K562 (cell line): Measurements from ENCODE around the gene LRRC3. TPM values are rescaled to one million over a fixed set of nuclear protein-coding genes. Genes with fewer than 3 reads are reported as not detected.

Experiments used
- ATAC-seq: fragments of 200-7000 bp; cut with Tn5 transposase; 3 replicates; pipeline ENCODE4 v1.9.1; 2020; ENCODE audit warnings: moderate library complexity
- BruUV-seq: library from RNA; stranded (reverse); fragments of 400-500 nt; replicated peaks from 2 replicates; lab custom pipeline; 2021; lab: Mats Ljungman, UMichigan
- CTCF ChIA-PET: fragments of 300-600 bp; formaldehyde crosslinking; extraction: SDS; loops from one replicate; lab custom pipeline; 2021; ENCODE audit warnings: low intra/inter-chr PET ratio; lab: Yijun Ruan, JAX
- POLR2A ChIA-PET: fragments of 300-600, 350-650 bp; sonication (Branson Sonifier 250); formaldehyde crosslinking; extraction: SDS; loops from one replicate; lab custom pipeline; 2021; ENCODE audit warnings: antibody characterized with exemption, inconsistent platforms; lab: Yijun Ruan, JAX
- DNase-seq, 4 experiments: peaks; one replicate each; pipeline versions ENCODE4 v3.0.0 to v3.0.0-alpha.2; 2011 to 2018; ENCODE audit warnings: low spot score in 3 of 4, mixed read lengths in 3 of 4; ENCODE audit errors: extremely low read depth in 1 of 4
- FAIRE-seq: peaks from 2 replicates; lab custom pipeline; 2011; peaks lifted over from hg19 to GRCh38; lab: Jason Lieb, UNC
- H2AFZ ChIP-seq: 2 replicates; pipeline ENCODE4 v1.6.0; 2011; ENCODE audit warnings: low read depth, low read length, control low read depth, inconsistent platforms
- H3K27ac ChIP-seq: fragments of 200-600 bp; 3 replicates; pipeline ENCODE4 v1.8.0; 2011; ENCODE audit warnings: low read depth, mild to moderate bottlenecking, control low read depth, inconsistent platforms, low read length, moderate library complexity, mixed read lengths; ENCODE audit errors: extremely low read depth
- H3K27me3 ChIP-seq, 2 experiments: fragments of 300-600 bp in 1 of 2; 2 replicates in 1 of 2; 3 replicates in 1 of 2; pipeline versions ENCODE4 v1.6.0 to v1.8.0; 2011; ENCODE audit warnings: inconsistent platforms in 2 of 2, low read length in 2 of 2, mild to moderate bottlenecking in 1 of 2, mixed read lengths in 1 of 2, moderate library complexity in 1 of 2; ENCODE audit not compliant: control insufficient read depth in 2 of 2, insufficient read depth in 2 of 2
- H3K36me3 ChIP-seq: fragments of 300-600 bp; 3 replicates; pipeline ENCODE4 v1.8.0; 2011; ENCODE audit warnings: mild to moderate bottlenecking, low read length, inconsistent platforms; ENCODE audit not compliant: control insufficient read depth, insufficient read depth
- H3K4me1 ChIP-seq, 2 experiments: fragments of 200-600 bp in 1 of 2; replicated peaks in 1 of 2; 2 replicates in 1 of 2; 3 replicates in 1 of 2; pipeline versions ENCODE4 v1.5.1 to v1.8.0; 2011; ENCODE audit warnings: inconsistent platforms in 2 of 2, low read length in 2 of 2, mild to moderate bottlenecking in 1 of 2, mixed read lengths in 1 of 2, moderate library complexity in 1 of 2; ENCODE audit not compliant: control insufficient read depth in 2 of 2, insufficient read depth in 2 of 2
- H3K4me2 ChIP-seq: 2 replicates; pipeline ENCODE4 v1.6.1; 2011; ENCODE audit warnings: low read length, control low read depth, inconsistent platforms, mixed read lengths; ENCODE audit not compliant: insufficient read depth
- H3K4me3 ChIP-seq: fragments of 200-600 bp; sonication (generic), shearing (Covaris generic); 2 replicates; pipeline ENCODE4 v1.5.1; 2016; ENCODE audit warnings: control low read depth, inconsistent platforms
- H3K79me2 ChIP-seq: fragments of 200-600 bp; 3 replicates; pipeline ENCODE4 v1.8.0; 2011; ENCODE audit warnings: low read length, inconsistent platforms; ENCODE audit not compliant: control insufficient read depth, insufficient read depth
- H3K9ac ChIP-seq, 2 experiments: 2 replicates each; pipeline versions ENCODE4 v1.6.0 to v1.6.1; 2011; ENCODE audit warnings: low read depth in 2 of 2, low read length in 2 of 2, control low read depth in 1 of 2, inconsistent platforms in 1 of 2, mild to moderate bottlenecking in 1 of 2, mixed read lengths in 1 of 2; ENCODE audit not compliant: insufficient read depth in 1 of 2
- H3K9me1 ChIP-seq: one replicate; pipeline ENCODE4 v1.6.0; 2011; ENCODE audit warnings: inconsistent platforms, mild to moderate bottlenecking, low read length, moderate library complexity; ENCODE audit not compliant: control insufficient read depth, insufficient read depth
- H3K9me3 ChIP-seq: replicated peaks from 2 replicates; pipeline ENCODE4 v1.5.1; 2011; ENCODE audit warnings: low read depth, low read length, inconsistent platforms; ENCODE audit not compliant: control insufficient read depth, insufficient read depth
- H4K20me1 ChIP-seq: replicated peaks from 2 replicates; pipeline ENCODE4 v1.6.1; 2011; ENCODE audit warnings: low read length, inconsistent platforms, mixed read lengths; ENCODE audit not compliant: control insufficient read depth, insufficient read depth
- KLF6 ChIP-seq: fragments of 250-450 bp; sonication (Bioruptor Pico); IDR thresholded peaks from 2 replicates; pipeline ENCODE4 v1.4.0; 2020; ENCODE audit warnings: mild to moderate bottlenecking, moderate library complexity, borderline replicate concordance
- PHB2 ChIP-seq: fragments of 450-650 bp; IDR thresholded peaks from 2 replicates; pipeline ENCODE4 v1.6.1; 2017; ENCODE audit warnings: low read depth
- PTRF ChIP-seq: fragments of 450-650 bp; IDR thresholded peaks from 2 replicates; pipeline ENCODE4 v1.6.1; 2016; ENCODE audit warnings: mild to moderate bottlenecking, missing genetic modification characterization, missing compliant biosample characterization
- TAL1 ChIP-seq: fragments of 450-650 bp; IDR thresholded peaks from 2 replicates; pipeline ENCODE4 v1.6.1; 2016; ENCODE audit warnings: mild to moderate bottlenecking
- ZNF134 ChIP-seq: fragments of 250-450 bp; sonication (Bioruptor Pico); conservative IDR thresholded peaks from 2 replicates; pipeline ENCODE4 v1.4.0; 2020
- ZNF57 ChIP-seq: fragments of 450-650 bp; formaldehyde crosslinking; IDR thresholded peaks from 2 replicates; pipeline ENCODE4 v1.4.0; 2020; ENCODE audit warnings: mild to moderate bottlenecking, moderate library complexity
- WGBS: fragments of 100-300 bp; shearing (Covaris generic); methylation state at CpG from one replicate; pipeline ENCODE4 v1.1.6; 2016; ENCODE audit warnings: low coverage, mixed read lengths; ENCODE audit not compliant: insufficient coverage; ENCODE audit errors: missing lambda C conversion rate; 5-methylcytosine and 5-hydroxymethylcytosine counted together
- in situ Hi-C: fragments of 300-500 bp; cut with MboI; formaldehyde crosslinking; loops from 4 replicates; pipeline ENCODE4 v1.15.0; 2018; ENCODE audit warnings: inconsistent platforms, mixed read lengths
- intact Hi-C: fragments of 100-400 bp; cut with micrococcal nuclease; formaldehyde crosslinking; loops from 2 replicates; pipeline ENCODE4 v1.14.2; 2022
- polyA plus RNA-seq, 8 experiments: library from polyadenylated mRNA; depleted of rRNA in 4 of 8; stranded (reverse) in 5 of 8; unstranded in 3 of 8; fragments of >200 nt; fragmentation: Nextera tagmentation in 2 of 8; fragmentation: Illumina TruSeq in 1 of 8; extraction: Ambion mirVana in 2 of 8; extraction: Trizol in 1 of 8; gene quantifications; 2 replicates each; pipeline versions ENCODE4 v1.2.1 to v1.2.3, GENCODE V29; 2011 to 2014; ENCODE audit warnings: inconsistent platforms in 1 of 8, missing spikeins in 1 of 8
- total RNA-seq, 7 experiments: library from RNA; depleted of rRNA in 6 of 7; stranded (reverse); fragments of >200 nt in 6 of 7; fragmentation: Illumina TruSeq in 2 of 7; extraction: Trizol in 2 of 7; gene quantifications; 2 replicates each; pipeline versions ENCODE4 v1.2.1 to v1.2.3, GENCODE V29; 2011 to 2021; ENCODE audit warnings: low replicate concordance in 1 of 7
- TF ChIP-seq, protein P1 (sequence below): sonication (generic); formaldehyde crosslinking; IDR thresholded peaks from 2 replicates; pipeline ENCODE4 v1.8.0; 2022; ENCODE audit warnings: mild to moderate bottlenecking, missing genetic modification reagents
- TF ChIP-seq, protein P2 (sequence below): fragments of 250-450 bp; sonication (Bioruptor Pico); IDR thresholded peaks from 2 replicates; pipeline ENCODE4 v1.4.0; 2020
- TF ChIP-seq, protein P3 (sequence below): fragments of 250-450 bp; sonication (Bioruptor Pico); IDR thresholded peaks from 2 replicates; pipeline ENCODE4 v1.5.1; 2021; ENCODE audit warnings: mild to moderate bottlenecking

LRRC3 gene
- total and polyA plus RNA-seq, 9 of the 15 experiments (the other 6 are each of a cell fraction or from before 2014, with no cell fraction given): 0.04 TPM; not detected in 7

DNA sequence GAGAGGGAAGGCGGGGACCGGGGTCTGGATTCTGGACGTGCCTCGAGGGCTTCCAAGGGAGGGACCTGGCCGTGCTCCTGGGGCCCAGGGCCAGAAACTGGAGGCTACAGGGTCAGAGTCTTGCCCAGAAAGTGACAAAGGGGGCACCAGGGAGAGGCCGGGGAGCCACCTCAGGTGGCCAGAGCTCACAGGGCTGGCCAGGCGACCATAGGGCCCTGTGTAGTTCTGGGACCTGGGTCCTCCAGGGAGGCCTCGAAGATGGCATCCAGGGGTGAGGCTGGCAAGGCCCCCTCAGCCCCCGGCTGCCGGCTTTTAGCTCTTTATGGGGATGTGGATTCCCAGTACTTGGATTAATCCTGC lies 14.3 kb upstream of the LRRC3 start:
- FAIRE-seq: no peak
- POLR2A ChIA-PET: interaction anchor here (0.7 to 2.7 kb wide), 3 partner anchors 9 to 54 kb away, joined by 3 to 15 read pairs (median 3); no protein-coding TSS in a partner anchor

More for the DNA sequence above, 14.3 kb upstream of the LRRC3 start:
- Histone ChIP-seq H3K27me3 (peaks cover 19 to 87% of the 10 kb centered on the region in 2 experiments; a peak in 4 of 5 replicates), H3K4me1 (peaks cover 0 to 29% of the 10 kb centered on the region in 2 experiments; a peak in 1 of 5 replicates), H3K4me2 (no peak overlapping the region)
- DNase-seq: no peak
- TF ChIP-seq KLF6: no peak
- TF ChIP-seq, protein P1, sequence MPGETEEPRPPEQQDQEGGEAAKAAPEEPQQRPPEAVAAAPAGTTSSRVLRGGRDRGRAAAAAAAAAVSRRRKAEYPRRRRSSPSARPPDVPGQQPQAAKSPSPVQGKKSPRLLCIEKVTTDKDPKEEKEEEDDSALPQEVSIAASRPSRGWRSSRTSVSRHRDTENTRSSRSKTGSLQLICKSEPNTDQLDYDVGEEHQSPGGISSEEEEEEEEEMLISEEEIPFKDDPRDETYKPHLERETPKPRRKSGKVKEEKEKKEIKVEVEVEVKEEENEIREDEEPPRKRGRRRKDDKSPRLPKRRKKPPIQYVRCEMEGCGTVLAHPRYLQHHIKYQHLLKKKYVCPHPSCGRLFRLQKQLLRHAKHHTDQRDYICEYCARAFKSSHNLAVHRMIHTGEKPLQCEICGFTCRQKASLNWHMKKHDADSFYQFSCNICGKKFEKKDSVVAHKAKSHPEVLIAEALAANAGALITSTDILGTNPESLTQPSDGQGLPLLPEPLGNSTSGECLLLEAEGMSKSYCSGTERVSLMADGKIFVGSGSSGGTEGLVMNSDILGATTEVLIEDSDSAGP (CRISPR knock-in tag): no peak
- no peak for TF ChIP-seq ZNF134
- TF ChIP-seq PTRF: no peak
- no peak for TF ChIP-seq PHB2
- TF ChIP-seq ZNF57: no peak
- TF ChIP-seq, protein P2, sequence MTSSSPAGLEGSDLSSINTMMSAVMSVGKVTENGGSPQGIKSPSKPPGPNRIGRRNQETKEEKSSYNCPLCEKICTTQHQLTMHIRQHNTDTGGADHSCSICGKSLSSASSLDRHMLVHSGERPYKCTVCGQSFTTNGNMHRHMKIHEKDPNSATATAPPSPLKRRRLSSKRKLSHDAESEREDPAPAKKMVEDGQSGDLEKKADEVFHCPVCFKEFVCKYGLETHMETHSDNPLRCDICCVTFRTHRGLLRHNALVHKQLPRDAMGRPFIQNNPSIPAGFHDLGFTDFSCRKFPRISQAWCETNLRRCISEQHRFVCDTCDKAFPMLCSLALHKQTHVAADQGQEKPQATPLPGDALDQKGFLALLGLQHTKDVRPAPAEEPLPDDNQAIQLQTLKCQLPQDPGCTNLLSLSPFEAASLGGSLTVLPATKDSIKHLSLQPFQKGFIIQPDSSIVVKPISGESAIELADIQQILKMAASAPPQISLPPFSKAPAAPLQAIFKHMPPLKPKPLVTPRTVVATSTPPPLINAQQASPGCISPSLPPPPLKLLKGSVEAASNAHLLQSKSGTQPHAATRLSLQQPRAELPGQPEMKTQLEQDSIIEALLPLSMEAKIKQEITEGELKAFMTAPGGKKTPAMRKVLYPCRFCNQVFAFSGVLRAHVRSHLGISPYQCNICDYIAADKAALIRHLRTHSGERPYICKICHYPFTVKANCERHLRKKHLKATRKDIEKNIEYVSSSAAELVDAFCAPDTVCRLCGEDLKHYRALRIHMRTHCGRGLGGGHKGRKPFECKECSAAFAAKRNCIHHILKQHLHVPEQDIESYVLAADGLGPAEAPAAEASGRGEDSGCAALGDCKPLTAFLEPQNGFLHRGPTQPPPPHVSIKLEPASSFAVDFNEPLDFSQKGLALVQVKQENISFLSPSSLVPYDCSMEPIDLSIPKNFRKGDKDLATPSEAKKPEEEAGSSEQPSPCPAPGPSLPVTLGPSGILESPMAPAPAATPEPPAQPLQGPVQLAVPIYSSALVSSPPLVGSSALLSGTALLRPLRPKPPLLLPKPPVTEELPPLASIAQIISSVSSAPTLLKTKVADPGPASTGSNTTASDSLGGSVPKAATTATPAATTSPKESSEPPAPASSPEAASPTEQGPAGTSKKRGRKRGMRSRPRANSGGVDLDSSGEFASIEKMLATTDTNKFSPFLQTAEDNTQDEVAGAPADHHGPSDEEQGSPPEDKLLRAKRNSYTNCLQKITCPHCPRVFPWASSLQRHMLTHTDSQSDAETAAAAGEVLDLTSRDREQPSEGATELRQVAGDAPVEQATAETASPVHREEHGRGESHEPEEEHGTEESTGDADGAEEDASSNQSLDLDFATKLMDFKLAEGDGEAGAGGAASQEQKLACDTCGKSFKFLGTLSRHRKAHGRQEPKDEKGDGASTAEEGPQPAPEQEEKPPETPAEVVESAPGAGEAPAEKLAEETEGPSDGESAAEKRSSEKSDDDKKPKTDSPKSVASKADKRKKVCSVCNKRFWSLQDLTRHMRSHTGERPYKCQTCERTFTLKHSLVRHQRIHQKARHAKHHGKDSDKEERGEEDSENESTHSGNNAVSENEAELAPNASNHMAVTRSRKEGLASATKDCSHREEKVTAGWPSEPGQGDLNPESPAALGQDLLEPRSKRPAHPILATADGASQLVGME: no peak
- TF ChIP-seq, protein P3, sequence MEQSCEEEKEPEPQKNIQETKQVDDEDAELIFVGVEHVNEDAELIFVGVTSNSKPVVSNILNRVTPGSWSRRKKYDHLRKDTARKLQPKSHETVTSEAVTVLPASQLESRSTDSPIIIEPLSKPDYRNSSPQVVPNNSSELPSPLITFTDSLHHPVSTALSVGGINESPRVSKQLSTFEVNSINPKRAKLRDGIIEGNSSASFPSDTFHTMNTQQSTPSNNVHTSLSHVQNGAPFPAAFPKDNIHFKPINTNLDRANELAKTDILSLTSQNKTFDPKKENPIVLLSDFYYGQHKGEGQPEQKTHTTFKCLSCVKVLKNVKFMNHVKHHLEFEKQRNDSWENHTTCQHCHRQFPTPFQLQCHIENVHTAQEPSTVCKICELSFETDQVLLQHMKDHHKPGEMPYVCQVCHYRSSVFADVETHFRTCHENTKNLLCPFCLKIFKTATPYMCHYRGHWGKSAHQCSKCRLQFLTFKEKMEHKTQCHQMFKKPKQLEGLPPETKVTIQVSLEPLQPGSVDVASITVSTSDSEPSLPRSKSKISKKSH (CRISPR knock-in tag): no peak
- no peak for TF ChIP-seq TAL1
- TF ChIP-seq, all 486 proteins: peak for 0
- H3K4me3 ChIP-seq: no peak overlapping the region
- H3K36me3 ChIP-seq: no peaks in the 10 kb centered on the region
- in situ Hi-C loops (no loop called here), intact Hi-C loops (no loop called here)
- WGBS: 3% methylated on average over 9 of the region's 10 CpGs
- no peaks in the 10 kb centered on the region for H3K9me1 ChIP-seq
- H3K9me3 ChIP-seq: no peaks in the 10 kb centered on the region; the same call in 1 of the 2 replicates
- H4K20me1 ChIP-seq: peaks cover 9% of the 10 kb centered on the region; the same call in 1 of the 2 replicates
- H2AFZ ChIP-seq: no peak overlapping the region
- CTCF ChIA-PET: no interaction called here
- H3K9ac ChIP-seq: no peak overlapping the region
- ATAC-seq: no peak
- no TSS peak for BruUV-seq
- no peak overlapping the region for H3K27ac ChIP-seq
- H3K79me2 ChIP-seq: no peaks in the 10 kb centered on the region
